H1 (cell line): ENCODE measurements around the gene TNFRSF8. TPM values are rescaled to one million over a fixed set of nuclear protein-coding genes. Genes with fewer than 3 reads are reported as not detected.

Source experiments
- CTCF ChIA-PET: fragments of 300-600 bp; sonication (Branson Sonifier 250); formaldehyde crosslinking; loops from one replicate; lab custom pipeline; 2021; ENCODE audit not compliant: partially characterized antibody; lab: Charles Lee
- POLR2A ChIA-PET: fragments of 300-600 bp; sonication (Branson Sonifier 250); formaldehyde crosslinking; loops from one replicate; lab custom pipeline; 2021; ENCODE audit warnings: inconsistent platforms; ENCODE audit not compliant: partially characterized antibody; lab: Charles Lee
- DNase-seq, 2 experiments: peaks; one replicate each; pipeline versions ENCODE4 v3.0.0 to v3.0.0-alpha.2; 2010 to 2022; ENCODE audit warnings: low spot score in 2 of 2, low read depth in 1 of 2, mixed read lengths in 1 of 2
- FAIRE-seq: peaks from 2 replicates; lab custom pipeline; 2011; peaks lifted over from hg19 to GRCh38; lab: Jason Lieb, UNC
- H2AFZ ChIP-seq: 2 replicates; pipeline ENCODE4 v1.8.1; 2012; ENCODE audit warnings: low read length, inconsistent platforms
- H2AK5ac ChIP-seq: 2 replicates; pipeline ENCODE4 v1.6.1; 2013; ENCODE audit warnings: low read depth, low read length
- H2BK120ac ChIP-seq: replicated peaks from 2 replicates; pipeline ENCODE3; 2013; ENCODE audit warnings: low read depth, low read length, inconsistent platforms
- H2BK12ac ChIP-seq: 2 replicates; pipeline ENCODE4 v1.6.1; 2013; ENCODE audit warnings: low read depth, low read length
- H2BK15ac ChIP-seq: 2 replicates; pipeline ENCODE4 v1.6.1; 2013; ENCODE audit warnings: low read length
- H2BK20ac ChIP-seq: 2 replicates; pipeline ENCODE4 v1.6.1; 2013; ENCODE audit warnings: low read length
- H2BK5ac ChIP-seq: 2 replicates; pipeline ENCODE4 v1.6.1; 2013; ENCODE audit warnings: low read depth, low read length
- H3K14ac ChIP-seq: 2 replicates; pipeline ENCODE4 v1.6.1; 2013; ENCODE audit warnings: inconsistent platforms; ENCODE audit not compliant: insufficient read length
- H3K18ac ChIP-seq: 2 replicates; pipeline ENCODE4 v1.6.1; 2013; ENCODE audit warnings: low read length; ENCODE audit errors: extremely low read depth
- H3K23ac ChIP-seq: 2 replicates; pipeline ENCODE4 v1.6.1; 2013; ENCODE audit warnings: inconsistent platforms; ENCODE audit not compliant: insufficient read length
- H3K23me2 ChIP-seq: 2 replicates; pipeline ENCODE4 v1.6.1; 2013; ENCODE audit warnings: low read depth, low read length
- H3K27ac ChIP-seq: 2 replicates; pipeline ENCODE4 v1.6.1; 2011; ENCODE audit warnings: low read depth, low read length, inconsistent platforms
- H3K27me3 ChIP-seq, 4 experiments: replicated peaks in 1 of 4; 1 replicate in 1 of 4; 2 replicates in 3 of 4; pipeline versions ENCODE4 v1.6.1 to v1.8.1; 2011 to 2013; ENCODE audit warnings: low read length in 3 of 4, mild to moderate bottlenecking in 3 of 4, inconsistent platforms in 2 of 4, mixed read lengths in 2 of 4, moderate library complexity in 1 of 4; ENCODE audit not compliant: control insufficient read depth in 3 of 4, insufficient read depth in 3 of 4; ENCODE audit errors: extremely low read depth in 1 of 4
- H3K36me3 ChIP-seq, 4 experiments: 2 replicates each; pipeline versions ENCODE4 v1.6.1 to v1.8.1; 2011 to 2013; ENCODE audit warnings: mild to moderate bottlenecking in 4 of 4, low read length in 3 of 4, moderate library complexity in 2 of 4, control low read depth in 1 of 4, inconsistent platforms in 1 of 4; ENCODE audit not compliant: insufficient read depth in 4 of 4, control insufficient read depth in 2 of 4
- H3K4ac ChIP-seq: replicated peaks from 2 replicates; pipeline ENCODE3; 2013; ENCODE audit warnings: low read length, low read depth, mixed read lengths, inconsistent platforms; ENCODE audit not compliant: insufficient read length
- H3K4me1 ChIP-seq, 4 experiments: replicated peaks in 1 of 4; 1 replicate in 1 of 4; 2 replicates in 3 of 4; pipeline versions ENCODE4 v1.6.1 to v1.8.1; 2011 to 2013; ENCODE audit warnings: low read length in 3 of 4, inconsistent platforms in 2 of 4, mixed read lengths in 1 of 4; ENCODE audit not compliant: insufficient read depth in 4 of 4, control insufficient read depth in 3 of 4
- H3K4me2 ChIP-seq, 2 experiments: 2 replicates each; pipeline versions ENCODE4 v1.6.1 to v1.8.1; 2011 to 2013; ENCODE audit warnings: low read depth in 2 of 2, low read length in 2 of 2, control low read depth in 1 of 2, inconsistent platforms in 1 of 2, mild to moderate bottlenecking in 1 of 2; ENCODE audit not compliant: insufficient read depth in 1 of 2
- H3K4me3 ChIP-seq, 4 experiments: fragments of 200-600, 300-600 bp in 1 of 4; sonication (generic), shearing (Covaris generic), sonication (Bioruptor Twin) in 1 of 4; 2 replicates each; pipeline versions ENCODE4 v1.5.1 to v1.8.1; 2011 to 2016; ENCODE audit warnings: low read length in 4 of 4, low read depth in 3 of 4, control low read depth in 2 of 4, inconsistent platforms in 2 of 4, mild to moderate bottlenecking in 2 of 4, mixed read lengths in 1 of 4, moderate library complexity in 1 of 4; ENCODE audit not compliant: insufficient read depth in 2 of 4; ENCODE audit errors: extremely low read depth in 1 of 4
- H3K56ac ChIP-seq: replicated peaks from 2 replicates; pipeline ENCODE3; 2013; ENCODE audit warnings: low read depth, mild to moderate bottlenecking, mixed read lengths, low read length, inconsistent platforms; ENCODE audit not compliant: insufficient read length
- H3K79me1 ChIP-seq: 2 replicates; pipeline ENCODE4 v1.6.1; 2013; ENCODE audit warnings: low read depth, low read length, control low read depth
- H3K79me2 ChIP-seq, 2 experiments: 2 replicates each; pipeline versions ENCODE4 v1.6.1 to v1.8.1; 2012 to 2013; ENCODE audit warnings: low read length in 2 of 2, mild to moderate bottlenecking in 2 of 2, inconsistent platforms in 1 of 2; ENCODE audit not compliant: insufficient read depth in 2 of 2, control insufficient read depth in 1 of 2
- H3K9ac ChIP-seq, 4 experiments: replicated peaks in 1 of 4; 1 replicate in 1 of 4; 2 replicates in 3 of 4; pipeline versions ENCODE4 v1.6.1 to v1.8.1; 2011 to 2013; ENCODE audit warnings: low read depth in 3 of 4, low read length in 3 of 4, control low read depth in 2 of 4, mild to moderate bottlenecking in 2 of 4, moderate library complexity in 2 of 4, inconsistent platforms in 1 of 4; ENCODE audit errors: extremely low read depth in 1 of 4
- H3K9me3 ChIP-seq, 2 experiments: 2 replicates each; pipeline versions ENCODE4 v1.6.1 to v1.8.1; 2012 to 2013; ENCODE audit warnings: mild to moderate bottlenecking in 2 of 2, moderate library complexity in 2 of 2, control low read depth in 1 of 2, inconsistent platforms in 1 of 2, low read depth in 1 of 2, low read length in 1 of 2, mixed read lengths in 1 of 2; ENCODE audit not compliant: insufficient read depth in 2 of 2
- H4K20me1 ChIP-seq, 2 experiments: replicated peaks in 1 of 2; 2 replicates each; pipeline versions ENCODE3 to v1.8.1; 2011 to 2013; ENCODE audit warnings: inconsistent platforms in 2 of 2, low read length in 2 of 2, mild to moderate bottlenecking in 1 of 2; ENCODE audit not compliant: insufficient read depth in 2 of 2, control insufficient read depth in 1 of 2
- H4K5ac ChIP-seq: 2 replicates; pipeline ENCODE4 v1.6.1; 2013; ENCODE audit warnings: low read length, low read depth, mixed read lengths, inconsistent platforms; ENCODE audit not compliant: insufficient read length
- H4K8ac ChIP-seq: 2 replicates; pipeline ENCODE4 v1.8.0; 2013; ENCODE audit warnings: mild to moderate bottlenecking, moderate library complexity, low read length, inconsistent platforms; ENCODE audit not compliant: insufficient read depth; ENCODE audit errors: extremely low read depth
- H4K91ac ChIP-seq: replicated peaks from 2 replicates; pipeline ENCODE3; 2013; ENCODE audit warnings: low read length, mixed read lengths, inconsistent platforms; ENCODE audit not compliant: insufficient read length
- CTBP2 ChIP-seq: IDR thresholded peaks from 2 replicates; pipeline ENCODE4 v1.7.0; 2011; ENCODE audit warnings: borderline replicate concordance, mild to moderate bottlenecking, moderate library complexity, mixed read lengths, low read length; ENCODE audit not compliant: insufficient read depth, insufficient read length
- SAP30 ChIP-seq: fragments of 300-600 bp; sonication (generic); IDR thresholded peaks from 2 replicates; pipeline ENCODE4 v1.7.1; 2012; ENCODE audit warnings: low read length, moderate library complexity, mild to moderate bottlenecking, inconsistent platforms; ENCODE audit not compliant: insufficient read depth, insufficient replicate concordance
- SP1 ChIP-seq: IDR thresholded peaks from 2 replicates; pipeline ENCODE4 v1.6.1; 2011; ENCODE audit warnings: low read depth, low read length
- SUZ12 ChIP-seq: fragments of 200-600 bp; sonication (generic); IDR thresholded peaks from 2 replicates; pipeline ENCODE4 v1.6.1; 2012; ENCODE audit warnings: mild to moderate bottlenecking, inconsistent platforms, low read length, moderate library complexity, mixed read lengths
- WGBS, 2 experiments: shearing (Covaris generic) in 1 of 2; methylation state at CpG; one replicate each; pipeline versions ENCODE4 v1.1.6 to v1.1.7; 2013 to 2015; ENCODE audit warnings: low lambda C conversion rate in 2 of 2, mixed read lengths in 2 of 2, inconsistent platforms in 1 of 2, low coverage in 1 of 2, missing lambda C conversion rate in 1 of 2; ENCODE audit not compliant: insufficient replicate concordance in 2 of 2, insufficient coverage in 1 of 2, insufficient read length in 1 of 2; ENCODE audit errors: extremely low coverage in 1 of 2, missing lambda C conversion rate in 1 of 2; 5-methylcytosine and 5-hydroxymethylcytosine counted together
- polyA plus RNA-seq, 7 experiments: library from polyadenylated mRNA; depleted of rRNA in 3 of 7; stranded (reverse) in 5 of 7; unstranded in 2 of 7; fragments of >200 nt in 5 of 7; fragments of 200-250 nt in 2 of 7; gene quantifications; 1 replicate in 5 of 7; 2 replicates in 1 of 7; 4 replicates in 1 of 7; pipeline versions ENCODE4 v1.2.1 to v1.2.3, GENCODE V29; 2011 to 2013; ENCODE audit warnings: missing spikeins in 2 of 7, mixed read lengths in 2 of 7
- total RNA-seq: library from RNA; stranded (reverse); fragmentation: NEBNext Ultra II Directional; extraction: Animal tissue kit (Norgen Biotek cat#: 25700); gene quantifications from 2 replicates; pipeline ENCODE4 v1.2.1, GENCODE V29; 2021

TNFRSF8 gene
- total and polyA plus RNA-seq, 2 of the 8 experiments (the other 6 are each of a cell fraction or from before 2014, with no cell fraction given), result 23.2 to 32.7 TPM

- H3K4me3 ChIP-seq, result no peak overlapping the region
- H2AK5ac ChIP-seq, result no peak overlapping the region
- peaks cover 0 to 11% (median 5%) of the 10 kb centered on the region in 4 experiments; a peak in 6 of 7 replicates for H3K4me1 ChIP-seq
- H4K5ac ChIP-seq, result no peak overlapping the region
- no peaks in the 10 kb centered on the region for H3K79me2 ChIP-seq
- POLR2A ChIA-PET, result interaction anchor here (0.7 to 2.2 kb wide), 2 partner anchors 9 to 19 kb away, joined by 3 to 10 read pairs; no protein-coding TSS in a partner anchor
- no peak overlapping the region for H3K27ac ChIP-seq
- H3K27me3 ChIP-seq, result no peaks in the 10 kb centered on the region; a peak in 1 of 7 replicates
- H3K79me1 ChIP-seq, result no peaks in the 10 kb centered on the region
- peaks cover 0 to 13% of the 10 kb centered on the region in 2 experiments; a peak in 1 of 4 replicates for H3K9me3 ChIP-seq
- no peak overlapping the region for H3K23ac ChIP-seq
- WGBS, 2 experiments, result 89% methylated on average over 4 of the region's 4 CpGs; no CpG with 5 or more reads in 1 of the 2 experiments
- no peaks in the 10 kb centered on the region for H3K23me2 ChIP-seq
- CTCF ChIA-PET, result interaction anchor here (0.8 to 9.7 kb wide), 4 partner anchors 17 to 62 kb away, joined by 3 to 165 read pairs (median 32); no protein-coding TSS in a partner anchor
- H2BK5ac ChIP-seq, result no peak overlapping the region
- H4K8ac ChIP-seq, result no peak overlapping the region
- H3K9ac ChIP-seq, result no peak overlapping the region
- no peak overlapping the region for H2AFZ ChIP-seq
- no peak overlapping the region for H2BK15ac ChIP-seq
- H3K4ac ChIP-seq, result no peak overlapping the region
- no peak overlapping the region for H2BK120ac ChIP-seq
- FAIRE-seq, result no peak
- H4K20me1 ChIP-seq, result no peaks in the 10 kb centered on the region
- H3K56ac ChIP-seq, result no peak overlapping the region
- no peak overlapping the region for H4K91ac ChIP-seq
- no peak overlapping the region for H2BK12ac ChIP-seq
- no peak overlapping the region for H3K4me2 ChIP-seq
- no peak overlapping the region for H3K18ac ChIP-seq
- H2BK20ac ChIP-seq, result no peak overlapping the region
- H3K36me3 ChIP-seq, result no peaks in the 10 kb centered on the region
- no peak for DNase-seq
- no peak for TF ChIP-seq SP1
- no peak for TF ChIP-seq CTBP2
- TF ChIP-seq SAP30, result no peak
- TF ChIP-seq SUZ12, result no peak
- no peak overlapping the region for H3K14ac ChIP-seq
These were observed 123.5 kb downstream of the TNFRSF8 start for GRCh38 chr1:12186679-12186985.
